ENCODE data around the gene RAPGEF6.
A peak's percentile ranks its signal among the peaks of the same experiment; 100 is the strongest.

The RAPGEF6 gene

GRCh38 chr5:131613423-131613822 lies 21.6 kb downstream of the RAPGEF6 start:
- no peak overlapping the region for H3K4me3 ChIP-seq (ENCODE audit: low read depth, low read length)
- in situ Hi-C loops (cut with HindIII; ENCODE audit: low sequenced_read_pairs): no loop called here
- TF ChIP-seq CTCF (IDR thresholded peaks at IDR 0.05; ENCODE audit: low read depth, low read length, missing control alignments): no peak
- DNase-seq (ENCODE audit: low read depth): no peak

- in situ Hi-C loops (cut with HindIII; ENCODE audit: low sequenced_read_pairs): no loop called here
- H3K4me3 ChIP-seq (ENCODE audit: low read depth, low read length): no peak overlapping the region
- no peak for DNase-seq (ENCODE audit: low read depth)
- TF ChIP-seq CTCF (IDR thresholded peaks at IDR 0.05; ENCODE audit: low read depth, low read length, missing control alignments): no peak
These were observed 24.0 kb downstream of the RAPGEF6 start for GRCh38 chr5:131611064-131611381.

- no peak overlapping the region for H3K4me3 ChIP-seq (ENCODE audit: low read depth, low read length)
- DNase-seq (ENCODE audit: low read depth): peak; percentile 70
- in situ Hi-C loops (cut with HindIII; ENCODE audit: low sequenced_read_pairs): no loop called here
- TF ChIP-seq CTCF (IDR thresholded peaks at IDR 0.05; ENCODE audit: low read depth, low read length, missing control alignments): no peak
These were observed 24.6 kb downstream of the RAPGEF6 start for GRCh38 chr5:131610198-131611063.

- in situ Hi-C loops (cut with HindIII; ENCODE audit: low sequenced_read_pairs): no loop called here
- no peak for DNase-seq (ENCODE audit: low read depth)
- no peak overlapping the region for H3K4me3 ChIP-seq (ENCODE audit: low read depth, low read length)
- TF ChIP-seq CTCF (IDR thresholded peaks at IDR 0.05; ENCODE audit: low read depth, low read length, missing control alignments): no peak
These were observed 25.3 kb downstream of the RAPGEF6 start for GRCh38 chr5:131609774-131610173.

GRCh38 chr5:131608597-131608996 lies 26.4 kb downstream of the RAPGEF6 start:
- in situ Hi-C loops (cut with HindIII; ENCODE audit: low sequenced_read_pairs): no loop called here

GRCh38 chr5:131607903-131608540 lies 27.0 kb downstream of the RAPGEF6 start:
- no peak overlapping the region for H3K4me3 ChIP-seq (ENCODE audit: low read depth, low read length)
- in situ Hi-C loops (cut with HindIII; ENCODE audit: low sequenced_read_pairs): no loop called here
- no peak for DNase-seq (ENCODE audit: low read depth)
- no peak for TF ChIP-seq CTCF (IDR thresholded peaks at IDR 0.05; ENCODE audit: low read depth, low read length, missing control alignments)

More at GRCh38 chr5:131608597-131608996, 26.4 kb downstream of the RAPGEF6 start:
- TF ChIP-seq CTCF (IDR thresholded peaks at IDR 0.05; ENCODE audit: low read depth, low read length, missing control alignments): no peak
- no peak for DNase-seq (ENCODE audit: low read depth)
- H3K4me3 ChIP-seq (ENCODE audit: low read depth, low read length): no peak overlapping the region
